Thyroid gland (tissue), 4 donors: ENCODE results near the gene MTHFD1L. TPM values are rescaled to one million over a fixed set of nuclear protein-coding genes. Genes with fewer than 3 reads are reported as not detected.

Experiments used
- DNase-seq, 2 donors: peaks; one replicate each; pipeline ENCODE4 v3.0.0-alpha.2; 2019
- H3K27ac ChIP-seq, 3 donors: fragments of 200-600 bp; sonication (generic); 1 replicate in 2 of 3; 2 replicates in 1 of 3; pipeline ENCODE4 v1.5.1; 2016 to 2019; ENCODE audit warnings: mild to moderate bottlenecking in 1 of 3, moderate library complexity in 1 of 3
- H3K27me3 ChIP-seq: fragments of 200-600 bp; sonication (generic); one replicate; pipeline ENCODE4 v1.5.1; 2019
- H3K36me3 ChIP-seq, 2 donors: fragments of 200-600 bp; sonication (generic); one replicate each; pipeline ENCODE4 v1.5.1; 2016 to 2019
- H3K4me1 ChIP-seq, 2 donors: fragments of 200-600 bp; sonication (generic); one replicate each; pipeline ENCODE4 v1.5.1; 2017 to 2019
- H3K4me3 ChIP-seq, 3 donors: fragments of 200-600 bp; sonication (generic); replicated peaks in 1 of 3; 1 replicate in 2 of 3; 2 replicates in 1 of 3; pipeline ENCODE4 v1.5.1; 2016; ENCODE audit warnings: mild to moderate bottlenecking in 1 of 3
- H3K9me3 ChIP-seq: fragments of 200-600 bp; sonication (generic); one replicate; pipeline ENCODE4 v1.5.1; 2017
- CTCF ChIP-seq, 6 experiments: fragments of 200-600 bp in 3 of 6; fragments of 450-650 bp in 3 of 6; sonication (generic) in 3 of 6; IDR thresholded peaks; one replicate each; pipeline ENCODE4 v1.5.1; 2016 to 2019; ENCODE audit warnings: antibody characterized with exemption in 6 of 6, mild to moderate bottlenecking in 2 of 6, inconsistent platforms in 1 of 6, moderate library complexity in 1 of 6
- POLR2A ChIP-seq, 2 donors: fragments of 450-650 bp; IDR thresholded peaks; one replicate each; pipeline ENCODE4 v1.6.1; 2017; ENCODE audit warnings: antibody characterized with exemption in 2 of 2, mild to moderate bottlenecking in 2 of 2, moderate library complexity in 1 of 2
- WGBS, 2 donors: methylation state at CpG; one replicate each; pipeline ENCODE4 v1.1.5; 2017; 5-methylcytosine and 5-hydroxymethylcytosine counted together
- intact Hi-C: fragments of 100-400 bp; cut with DNase I; formaldehyde crosslinking; loops from one replicate; pipeline ENCODE4 v1.15.1; 2023
- total RNA-seq, 4 donors: library from RNA; depleted of rRNA; stranded (reverse); fragments of >200 nt; gene quantifications; one replicate each; pipeline ENCODE4 v1.2.3, GENCODE V29; 2016

Gene MTHFD1L
- total RNA-seq, 4 donors from 2014 or later, result 8.7 to 14.6 (median 11.0) TPM

DNA sequence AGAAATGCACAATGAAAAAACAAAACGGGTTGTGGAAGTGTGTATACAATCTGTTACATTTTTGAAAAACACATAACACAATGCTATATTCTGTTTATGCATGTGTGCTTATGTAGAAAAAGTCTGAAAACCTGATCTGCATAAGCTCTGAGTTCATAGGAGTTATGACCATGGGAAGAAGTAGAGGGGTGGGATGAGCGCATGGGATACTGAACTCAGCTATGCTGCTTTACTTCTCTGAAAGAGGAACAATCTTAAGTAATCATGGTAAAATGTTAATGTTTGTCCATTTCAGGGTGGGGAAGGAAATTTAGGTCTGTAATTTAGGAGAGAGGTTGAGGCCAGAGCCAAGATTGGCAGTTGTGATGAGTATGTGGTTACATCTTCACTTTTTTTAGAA lies 126.8 kb downstream of the MTHFD1L start:
- H3K4me1 ChIP-seq, result no peaks in the 10 kb centered on the region
- H3K36me3 ChIP-seq, result no peaks in the 10 kb centered on the region
- no peak for TF ChIP-seq CTCF (IDR thresholded peaks at IDR 0.05)
- TF ChIP-seq POLR2A (IDR thresholded peaks at IDR 0.05), result no peak
- 97% methylated on average over 2 of the region's 2 CpGs for WGBS, 2 donors
- H3K27me3 ChIP-seq, result no peaks in the 10 kb centered on the region
- no peak overlapping the region for H3K4me3 ChIP-seq
- no peak overlapping the region for H3K27ac ChIP-seq
- DNase-seq, result no peak
- H3K9me3 ChIP-seq, result no peaks in the 10 kb centered on the region
- intact Hi-C loops, result no loop called here

GRCh38 chr6:150992703-150993102 lies 127.2 kb downstream of the MTHFD1L start:
- no peak overlapping the region for H3K27ac ChIP-seq
- no peaks in the 10 kb centered on the region for H3K9me3 ChIP-seq
- H3K36me3 ChIP-seq, result no peaks in the 10 kb centered on the region
- intact Hi-C loops, result no loop called here
- no peaks in the 10 kb centered on the region for H3K4me1 ChIP-seq
- WGBS, 2 donors, result 84 to 89% methylated on average over 5 of the region's 5 CpGs
- no peaks in the 10 kb centered on the region for H3K27me3 ChIP-seq
- TF ChIP-seq POLR2A (IDR thresholded peaks at IDR 0.05), result no peak
- TF ChIP-seq CTCF (IDR thresholded peaks at IDR 0.05), result no peak
- H3K4me3 ChIP-seq, result no peak overlapping the region
- no peak for DNase-seq

DNA sequence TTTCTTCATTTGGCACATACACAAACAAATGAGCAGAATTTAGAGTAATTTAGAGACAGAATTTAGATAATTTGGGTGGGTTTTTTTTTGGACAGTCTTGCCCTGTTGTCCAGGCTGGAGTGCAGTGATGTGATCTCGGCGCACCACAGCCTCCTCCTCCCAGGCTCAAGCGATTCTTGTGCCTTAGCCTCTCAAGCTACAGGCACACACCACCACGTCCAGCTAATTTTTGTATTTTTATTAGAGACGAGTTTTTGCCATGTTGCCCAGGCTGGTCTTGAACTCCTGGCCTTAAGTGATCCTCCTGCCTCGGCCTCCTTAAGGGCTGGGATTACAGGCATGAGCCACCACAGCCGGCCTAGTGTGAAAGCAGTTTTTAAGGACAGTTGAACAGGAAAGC lies 127.8 kb downstream of the MTHFD1L start:
- Histone ChIP-seq H3K27ac (no peak overlapping the region), H3K36me3 (no peaks in the 10 kb centered on the region), H3K9me3 (no peaks in the 10 kb centered on the region), H3K4me1 (no peaks in the 10 kb centered on the region), H3K27me3 (no peaks in the 10 kb centered on the region), H3K4me3 (no peak overlapping the region)
- TF ChIP-seq CTCF (IDR thresholded peaks at IDR 0.05) (no peak), POLR2A (IDR thresholded peaks at IDR 0.05) (no peak)
- DNase-seq, result no peak
- WGBS, 2 donors, result 91% methylated on average over 7 of the region's 7 CpGs
- intact Hi-C loops, result no loop called here

- intact Hi-C loops, result no loop called here
- TF ChIP-seq POLR2A (IDR thresholded peaks at IDR 0.05) (no peak), CTCF (IDR thresholded peaks at IDR 0.05) (no peak)
- no peak for DNase-seq
- H3K4me3 ChIP-seq, result no peak overlapping the region
- no peak overlapping the region for H3K27ac ChIP-seq
- H3K9me3 ChIP-seq, result no peaks in the 10 kb centered on the region
- H3K4me1 ChIP-seq, result no peaks in the 10 kb centered on the region
- WGBS, 2 donors, result 94 to 100% methylated on average over 1 of the region's 1 CpG
- H3K27me3 ChIP-seq, result no peaks in the 10 kb centered on the region
- no peaks in the 10 kb centered on the region for H3K36me3 ChIP-seq
These were observed 128.5 kb downstream of the MTHFD1L start for GRCh38 chr6:150994026-150994425.

- no peak for DNase-seq
- Histone ChIP-seq H3K4me3 (no peak overlapping the region), H3K4me1 (no peaks in the 10 kb centered on the region), H3K9me3 (no peaks in the 10 kb centered on the region), H3K27me3 (no peaks in the 10 kb centered on the region), H3K36me3 (no peaks in the 10 kb centered on the region), H3K27ac (no peak overlapping the region)
- TF ChIP-seq POLR2A (IDR thresholded peaks at IDR 0.05) (no peak), CTCF (IDR thresholded peaks at IDR 0.05) (no peak)
- intact Hi-C loops, result no loop called here
- WGBS, 2 donors, result 88 to 96% methylated on average over 6 of the region's 6 CpGs
These were observed 131.5 kb downstream of the MTHFD1L start for GRCh38 chr6:150996968-150997367.
